HepG2 (cell line): ENCODE results near the gene AUTS2. TPM values are rescaled to one million over a fixed set of nuclear protein-coding genes. Genes with fewer than 3 reads are reported as not detected.
A peak's percentile ranks its signal among the peaks of the same experiment; 100 is the strongest.

Experiments used
- ATAC-seq: fragments of 200-7000 bp; cut with Tn5 transposase; 3 replicates; pipeline ENCODE4 v1.9.1; 2020; ENCODE audit warnings: mild to moderate bottlenecking, moderate library complexity
- BruUV-seq: library from RNA; stranded (reverse); fragments of 400-500 nt; replicated peaks from 2 replicates; lab custom pipeline; 2021; lab: Mats Ljungman, UMichigan
- CTCF ChIA-PET: fragments of 300-600 bp; formaldehyde crosslinking; extraction: SDS; loops from one replicate; lab custom pipeline; 2021; ENCODE audit warnings: low total read pairs, inconsistent platforms, low intra/inter-chr PET ratio; lab: Yijun Ruan, JAX
- POLR2A ChIA-PET: fragments of 350-600 bp; sonication (Branson Sonifier 250); formaldehyde crosslinking; loops from one replicate; lab custom pipeline; 2020; ENCODE audit warnings: antibody characterized with exemption, inconsistent platforms; lab: Yijun Ruan, JAX
- DNase-seq: peaks from one replicate; pipeline ENCODE4 v3.0.0-alpha.2; 2015; ENCODE audit warnings: low spot score
- FAIRE-seq: peaks from 3 replicates; lab custom pipeline; 2011; peaks lifted over from hg19 to GRCh38; lab: Jason Lieb, UNC
- H2AFZ ChIP-seq: one replicate; pipeline ENCODE4 v1.6.1; 2011; ENCODE audit warnings: low read length, inconsistent platforms
- H3K27ac ChIP-seq: fragments of 300-600 bp; 3 replicates; pipeline ENCODE4 v1.8.0; 2011; ENCODE audit warnings: mixed run types, mild to moderate bottlenecking, mixed read lengths, low read length, inconsistent platforms; ENCODE audit not compliant: insufficient read depth; ENCODE audit errors: extremely low read length
- H3K27me3 ChIP-seq, 2 experiments: fragments of 200-600 bp in 1 of 2; 2 replicates in 1 of 2; 3 replicates in 1 of 2; pipeline versions ENCODE4 v1.6.0 to v1.8.0; 2011; ENCODE audit warnings: low read length in 2 of 2, mild to moderate bottlenecking in 2 of 2, moderate library complexity in 2 of 2, inconsistent platforms in 1 of 2; ENCODE audit not compliant: insufficient read depth in 2 of 2, control insufficient read depth in 1 of 2
- H3K36me3 ChIP-seq, 2 experiments: fragments of 200-600 bp in 1 of 2; replicated peaks in 1 of 2; 2 replicates in 1 of 2; 3 replicates in 1 of 2; pipeline versions ENCODE4 v1.5.1 to v1.8.0; 2011; ENCODE audit warnings: low read length in 2 of 2, inconsistent platforms in 1 of 2; ENCODE audit not compliant: insufficient read depth in 2 of 2, control insufficient read depth in 1 of 2
- H3K4me1 ChIP-seq: 2 replicates; pipeline ENCODE4 v1.5.1; 2012; ENCODE audit warnings: low read length, inconsistent platforms; ENCODE audit not compliant: insufficient read depth
- H3K4me2 ChIP-seq: 2 replicates; pipeline ENCODE4 v1.6.0; 2011; ENCODE audit warnings: low read depth, low read length, inconsistent platforms
- H3K4me3 ChIP-seq, 3 experiments: fragments of 200-600 bp in 1 of 3; sonication (generic), shearing (Covaris generic) in 1 of 3; replicated peaks in 1 of 3; 2 replicates each; pipeline ENCODE4 v1.5.1; 2011 to 2016; ENCODE audit warnings: low read length in 3 of 3, inconsistent platforms in 2 of 3, low read depth in 2 of 3, mild to moderate bottlenecking in 2 of 3, control low read depth in 1 of 3, mixed read lengths in 1 of 3; ENCODE audit not compliant: insufficient read depth in 1 of 3
- H3K79me2 ChIP-seq: one replicate; pipeline ENCODE4 v1.6.1; 2011; ENCODE audit warnings: low read length, inconsistent platforms; ENCODE audit not compliant: insufficient read depth
- H3K9ac ChIP-seq: 2 replicates; pipeline ENCODE4 v1.6.0; 2011; ENCODE audit warnings: mild to moderate bottlenecking, low read depth, low read length, inconsistent platforms; ENCODE audit not compliant: insufficient read depth
- H3K9me3 ChIP-seq: 2 replicates; pipeline ENCODE4 v1.5.1; 2012; ENCODE audit warnings: mild to moderate bottlenecking, low read length
- H4K20me1 ChIP-seq: 2 replicates; pipeline ENCODE4 v1.6.0; 2011; ENCODE audit warnings: inconsistent platforms, mild to moderate bottlenecking, low read length, moderate library complexity; ENCODE audit not compliant: insufficient read depth
- ATF4 ChIP-seq, 2 experiments: fragments of 450-650 bp in 1 of 2; sonication (generic) in 1 of 2; formaldehyde crosslinking; IDR thresholded peaks; 2 replicates each; pipeline versions ENCODE4 v1.5.0 to v1.8.0; 2020 to 2022; ENCODE audit warnings: mild to moderate bottlenecking in 1 of 2, missing genetic modification reagents in 1 of 2
- ATRX ChIP-seq: sonication (generic); formaldehyde crosslinking; IDR thresholded peaks from 2 replicates; pipeline ENCODE4 v1.4.0; 2020; ENCODE audit warnings: missing genetic modification reagents, borderline replicate concordance
- CEBPB ChIP-seq: IDR thresholded peaks from 2 replicates; pipeline ENCODE4 v1.6.1; 2011; ENCODE audit warnings: low read depth, low read length, improper control_type of control experiment, borderline replicate concordance
- FOXA3 ChIP-seq: IDR thresholded peaks from 2 replicates; pipeline ENCODE4 v1.6.1; 2016; ENCODE audit warnings: missing genetic modification reagents, missing compliant biosample characterization
- KLF9 ChIP-seq: IDR thresholded peaks from 2 replicates; pipeline ENCODE4 v1.6.1; 2016; ENCODE audit warnings: low read depth
- MZF1 ChIP-seq: sonication (generic); formaldehyde crosslinking; IDR thresholded peaks from 2 replicates; pipeline ENCODE4 v1.8.1; 2023; ENCODE audit warnings: mild to moderate bottlenecking, missing genetic modification reagents, borderline replicate concordance
- ZBTB4 ChIP-seq: sonication (generic); formaldehyde crosslinking; IDR thresholded peaks from 2 replicates; pipeline ENCODE4 v1.4.0; 2020; ENCODE audit warnings: missing genetic modification reagents, mild to moderate bottlenecking, borderline replicate concordance
- WGBS: methylation state at CpG from one replicate; pipeline ENCODE4 v1.1.6; 2017; ENCODE audit warnings: low lambda C conversion rate; 5-methylcytosine and 5-hydroxymethylcytosine counted together
- in situ Hi-C: cut with HindIII; loops from 2 replicates; pipeline ENCODE4 v1.10.0; 2017; ENCODE audit warnings: low pct_unique_long_range_greater_than_20kb; ENCODE audit not compliant: extremely low pct_ligation_motif_present
- intact Hi-C: fragments of 100-400 bp; cut with micrococcal nuclease; formaldehyde crosslinking; loops from one replicate; pipeline ENCODE4 v1.10.0; 2022; ENCODE audit not compliant: unreplicated experiment
- polyA plus RNA-seq, 8 experiments: library from polyadenylated mRNA; depleted of rRNA in 3 of 8; stranded (reverse) in 7 of 8; unstranded in 1 of 8; fragments of >200 nt; fragmentation: Illumina TruSeq in 4 of 8; extraction: Trizol in 4 of 8; gene quantifications; 2 replicates each; pipeline versions ENCODE4 v1.2.1 to v1.2.3, GENCODE V29; 2011 to 2016; ENCODE audit warnings: low read depth in 4 of 8, missing spikeins in 1 of 8, mixed read lengths in 1 of 8; ENCODE audit not compliant: insufficient read depth in 1 of 8
- total RNA-seq, 5 experiments: library from RNA; depleted of rRNA; stranded (reverse); fragments of >200 nt; fragmentation: Illumina TruSeq; extraction: Trizol; gene quantifications; 2 replicates each; pipeline ENCODE4 v1.2.3, GENCODE V29; 2016; ENCODE audit warnings: low read depth in 1 of 5
- TF ChIP-seq, protein P1 (sequence below): sonication (generic); formaldehyde crosslinking; IDR thresholded peaks from 2 replicates; pipeline ENCODE4 v1.4.0; 2020; ENCODE audit warnings: missing genetic modification reagents

AUTS2 gene
- total and polyA plus RNA-seq, 2 of the 13 experiments (the other 11 are each of a cell fraction or from before 2014, with no cell fraction given): 0.38 TPM; not detected in 1

DNA sequence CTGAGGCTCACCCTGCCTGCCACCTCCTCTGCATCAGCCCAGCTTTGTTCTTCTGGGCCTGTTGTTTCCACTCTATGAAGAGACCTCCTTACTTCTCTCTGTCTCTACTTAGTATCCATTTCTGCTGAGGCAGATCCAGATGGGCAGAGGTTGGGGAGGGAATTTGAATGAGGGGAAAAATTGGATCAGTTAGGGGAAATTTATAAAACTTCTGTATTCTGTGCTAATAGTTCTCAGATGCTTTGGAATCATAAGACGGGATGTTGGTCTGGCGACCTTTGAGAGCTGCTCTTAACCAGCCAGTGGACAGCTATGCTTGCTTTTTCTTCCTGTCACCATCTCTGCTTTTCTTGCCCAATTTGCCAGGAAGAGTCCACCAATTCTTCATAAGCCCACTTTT is 55.5 kb downstream of the AUTS2 start:
- intact Hi-C loops: loop anchor here (10.0 kb wide), 1 partner anchor 1061 kb away; no protein-coding TSS in a partner anchor
- no TSS peak for BruUV-seq
- 34% methylated on average over 2 of the region's 2 CpGs for WGBS

GRCh38 chr7:69654381-69654780 is 56.1 kb downstream of the AUTS2 start:
- intact Hi-C loops: loop anchor here (10.0 kb wide), 1 partner anchor 1060 kb away; no protein-coding TSS in a partner anchor
- no peak for DNase-seq
- H3K9me3 ChIP-seq: no peaks in the 10 kb centered on the region
- H4K20me1 ChIP-seq: no peaks in the 10 kb centered on the region
- H3K27me3 ChIP-seq: 0 out of 5 replicates have a peak, but pooled peaks cover 0 to 1% of the 10 kb centered on the region in 2 experiments
- no TSS peak for BruUV-seq
- no peak overlapping the region for H3K4me2 ChIP-seq
- H2AFZ ChIP-seq: no peak overlapping the region
- no peaks in the 10 kb centered on the region for H3K4me1 ChIP-seq
- H3K27ac ChIP-seq: no peak overlapping the region
- ChIA-PET POLR2A (no interaction called here), CTCF (no interaction called here)
- H3K79me2 ChIP-seq: no peaks in the 10 kb centered on the region
- in situ Hi-C loops: no loop called here
- FAIRE-seq: no peak
- no peak overlapping the region for H3K9ac ChIP-seq
- H3K36me3 ChIP-seq: no peaks in the 10 kb centered on the region
- 0% methylated on average over 2 of the region's 2 CpGs for WGBS
- no peak for ATAC-seq
- no peak overlapping the region for H3K4me3 ChIP-seq
- peak in 1 of 2 experiments; percentile 43; a peak in 1 of 4 replicates for TF ChIP-seq ATF4 (CRISPR knock-in tag; IDR thresholded peaks at IDR 0.05)
- no peak for TF ChIP-seq KLF9 (CRISPR knock-in tag)
- TF ChIP-seq CEBPB: peak; percentile 54; the same call in 1 of the 2 replicates
- peak; percentile 17; the same call in 1 of the 2 replicates for TF ChIP-seq FOXA3 (CRISPR knock-in tag)
- TF ChIP-seq ZBTB4 (CRISPR knock-in tag): no peak

More for the DNA sequence above, 55.5 kb downstream of the AUTS2 start:
- H4K20me1 ChIP-seq: no peaks in the 10 kb centered on the region
- in situ Hi-C loops: no loop called here
- H3K9ac ChIP-seq: no peak overlapping the region
- H3K9me3 ChIP-seq: no peaks in the 10 kb centered on the region
- no peaks in the 10 kb centered on the region for H3K79me2 ChIP-seq
- no peak overlapping the region for H2AFZ ChIP-seq
- FAIRE-seq (no peak), ATAC-seq (no peak), DNase-seq (no peak)
- no peaks in the 10 kb centered on the region for H3K36me3 ChIP-seq
- no peak overlapping the region for H3K4me2 ChIP-seq
- 0 out of 5 replicates have a peak, but pooled peaks cover 0 to 1% of the 10 kb centered on the region in 2 experiments for H3K27me3 ChIP-seq
- no peak overlapping the region for H3K4me3 ChIP-seq
- POLR2A ChIA-PET: no interaction called here
- H3K4me1 ChIP-seq: no peaks in the 10 kb centered on the region
- H3K27ac ChIP-seq: no peak overlapping the region
- TF ChIP-seq, protein P1, sequence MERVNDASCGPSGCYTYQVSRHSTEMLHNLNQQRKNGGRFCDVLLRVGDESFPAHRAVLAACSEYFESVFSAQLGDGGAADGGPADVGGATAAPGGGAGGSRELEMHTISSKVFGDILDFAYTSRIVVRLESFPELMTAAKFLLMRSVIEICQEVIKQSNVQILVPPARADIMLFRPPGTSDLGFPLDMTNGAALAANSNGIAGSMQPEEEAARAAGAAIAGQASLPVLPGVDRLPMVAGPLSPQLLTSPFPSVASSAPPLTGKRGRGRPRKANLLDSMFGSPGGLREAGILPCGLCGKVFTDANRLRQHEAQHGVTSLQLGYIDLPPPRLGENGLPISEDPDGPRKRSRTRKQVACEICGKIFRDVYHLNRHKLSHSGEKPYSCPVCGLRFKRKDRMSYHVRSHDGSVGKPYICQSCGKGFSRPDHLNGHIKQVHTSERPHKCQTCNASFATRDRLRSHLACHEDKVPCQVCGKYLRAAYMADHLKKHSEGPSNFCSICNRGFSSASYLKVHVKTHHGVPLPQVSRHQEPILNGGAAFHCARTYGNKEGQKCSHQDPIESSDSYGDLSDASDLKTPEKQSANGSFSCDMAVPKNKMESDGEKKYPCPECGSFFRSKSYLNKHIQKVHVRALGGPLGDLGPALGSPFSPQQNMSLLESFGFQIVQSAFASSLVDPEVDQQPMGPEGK: no peak
- no peak for TF ChIP-seq ATRX (CRISPR knock-in tag)
- no peak for TF ChIP-seq MZF1 (CRISPR knock-in tag)
- CTCF ChIA-PET: no interaction called here
